HCT116 (cell line): ENCODE results near the gene TARM1.

ENCODE experiments used
- ATF3 ChIP-seq: IDR thresholded peaks from 2 replicates; pipeline ENCODE4 v1.6.1; 2012
- CTCF ChIP-seq, 3 experiments: fragments of 200-600 bp in 1 of 3; sonication (generic) in 1 of 3; IDR thresholded peaks in 2 of 3; conservative IDR thresholded peaks in 1 of 3; 2 replicates each; pipeline ENCODE4 v1.5.1; 2012 to 2017; ENCODE audit warnings: low read depth in 2 of 3, low read length in 2 of 3, antibody characterized with exemption in 1 of 3, borderline replicate concordance in 1 of 3, control low read depth in 1 of 3, mild to moderate bottlenecking in 1 of 3, mixed read lengths in 1 of 3, mixed run types in 1 of 3, moderate library complexity in 1 of 3; ENCODE audit not compliant: insufficient read depth in 1 of 3
- ELF1 ChIP-seq: IDR thresholded peaks from 2 replicates; pipeline ENCODE4 v1.6.1; 2012; ENCODE audit warnings: low read depth, borderline replicate concordance
- EZH2 ChIP-seq: fragments of 200-600 bp; sonication (generic); IDR thresholded peaks from 2 replicates; pipeline ENCODE4 v1.6.1; 2017; ENCODE audit warnings: antibody characterized with exemption, mixed run types
- EZH2phosphoT487 ChIP-seq: fragments of 200-600 bp; IDR thresholded peaks from 2 replicates; pipeline ENCODE4 v1.6.1; 2018; ENCODE audit warnings: antibody characterized with exemption, borderline replicate concordance
- FOSL1 ChIP-seq: IDR thresholded peaks from 2 replicates; pipeline ENCODE4 v1.6.1; 2012; ENCODE audit warnings: low read depth
- MAX ChIP-seq: IDR thresholded peaks from 2 replicates; pipeline ENCODE4 v1.6.1; 2012
- POLR2A ChIP-seq: IDR thresholded peaks from 2 replicates; pipeline ENCODE4 v1.7.0; 2011; ENCODE audit warnings: borderline replicate concordance; ENCODE audit not compliant: insufficient read depth, insufficient read length; ENCODE audit errors: extremely low read depth
- POLR2AphosphoS5 ChIP-seq: IDR thresholded peaks from 2 replicates; pipeline ENCODE4 v1.6.1; 2011; ENCODE audit warnings: mild to moderate bottlenecking, low read depth, low read length, moderate library complexity
- RAD21 ChIP-seq: IDR thresholded peaks from 2 replicates; pipeline ENCODE4 v1.6.1; 2012; ENCODE audit warnings: low read depth, mild to moderate bottlenecking
- SIN3A ChIP-seq: IDR thresholded peaks from 2 replicates; pipeline ENCODE4 v1.6.1; 2012; ENCODE audit warnings: low read depth
- SP1 ChIP-seq: IDR thresholded peaks from 2 replicates; pipeline ENCODE4 v1.6.1; 2012; ENCODE audit warnings: low read depth
- ZNF274 ChIP-seq: fragments of 200-500 bp; sonication (Bioruptor generic); IDR thresholded peaks from 2 replicates; pipeline ENCODE4 v1.6.1; 2014; ENCODE audit warnings: mild to moderate bottlenecking, low read depth, low read length, inconsistent platforms

- TF ChIP-seq CTCF (IDR thresholded peaks at IDR 0.05 in 2 of 3, conservative IDR thresholded peaks at IDR 0.05 in 1 of 3; ENCODE audit: borderline replicate concordance in 1 of 3, insufficient read depth in 1 of 3, low read depth in 2 of 3, low read length in 2 of 3) = no peak
- no peak for TF ChIP-seq POLR2AphosphoS5
- no peak for TF ChIP-seq RAD21
- TF ChIP-seq FOSL1 = no peak
- TF ChIP-seq POLR2A = no peak
- TF ChIP-seq SIN3A = no peak
- no peak for TF ChIP-seq EZH2
- TF ChIP-seq ZNF274 = no peak
- no peak for TF ChIP-seq SP1
- no peak for TF ChIP-seq EZH2phosphoT487
- TF ChIP-seq ELF1 = no peak
- TF ChIP-seq MAX = no peak
- no peak for TF ChIP-seq ATF3
Measured at GRCh38 chr19:54024660-54025059, 56.5 kb downstream of the TARM1 start.
